CD4-positive, alpha-beta T cell treated with Interleukin-17A for 1 hour (primary cell): Measurements from ENCODE around the gene C3orf33.
A peak's percentile ranks its signal among the peaks of the same experiment; 100 is the strongest.

Experiments used
- DNase-seq: peaks from one replicate; pipeline ENCODE4 v3.0.0-alpha.2; 2020

C3orf33 gene

GRCh38 chr3:155785662-155786295, 20.3 kb downstream of the C3orf33 start:
- DNase-seq, result no peak

DNA sequence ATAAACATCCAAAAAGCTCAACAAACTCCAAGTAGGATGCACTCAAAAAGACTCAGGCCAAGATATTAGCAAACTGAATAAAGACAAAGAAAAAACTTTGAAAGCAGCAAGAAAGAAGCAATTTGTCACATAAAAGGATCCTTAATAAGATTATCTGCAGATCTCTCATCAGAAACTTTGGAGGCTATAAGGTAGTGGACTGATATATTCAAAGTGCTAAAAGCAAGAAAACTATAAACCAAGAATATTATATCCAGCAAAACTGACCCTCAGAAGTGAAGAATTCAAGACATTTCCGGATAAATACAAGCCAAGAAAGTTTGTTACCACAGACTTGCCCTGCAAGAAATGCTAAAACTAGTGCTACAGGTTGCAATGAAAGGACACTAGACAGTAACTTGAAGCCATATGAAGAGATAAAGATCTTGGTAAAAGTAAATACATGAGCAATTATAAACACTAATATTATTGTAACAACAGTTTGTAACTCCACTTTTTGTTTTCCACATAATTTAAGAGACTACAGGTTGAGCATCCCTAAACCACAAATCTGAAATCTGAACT, 23.6 kb downstream of the C3orf33 start:
- no peak for DNase-seq

GRCh38 chr3:155780291-155780690, 25.8 kb downstream of the C3orf33 start:
- DNase-seq, result no peak

GRCh38 chr3:155778462-155778861, 27.6 kb downstream of the C3orf33 start:
- DNase-seq, result no peak

DNA sequence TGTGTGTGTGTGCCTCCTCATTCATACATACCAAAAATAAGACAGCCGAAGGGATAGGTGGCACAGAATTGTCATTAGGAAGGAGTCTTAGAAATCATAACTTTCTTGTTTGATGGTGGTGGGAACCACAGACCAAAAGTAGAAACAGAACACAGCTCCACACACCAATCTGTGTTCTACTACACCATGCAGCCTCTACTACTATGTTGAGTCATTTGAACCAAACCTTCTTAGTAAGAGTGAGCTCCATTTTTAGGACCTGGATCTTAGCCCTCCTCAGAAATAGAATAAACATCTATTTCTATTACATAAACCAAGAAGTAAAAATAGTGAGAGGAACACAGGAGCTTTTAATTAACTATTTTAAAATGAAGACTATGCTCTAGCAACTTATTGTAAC, 33.3 kb downstream of the C3orf33 start:
- DNase-seq, result no peak

DNA sequence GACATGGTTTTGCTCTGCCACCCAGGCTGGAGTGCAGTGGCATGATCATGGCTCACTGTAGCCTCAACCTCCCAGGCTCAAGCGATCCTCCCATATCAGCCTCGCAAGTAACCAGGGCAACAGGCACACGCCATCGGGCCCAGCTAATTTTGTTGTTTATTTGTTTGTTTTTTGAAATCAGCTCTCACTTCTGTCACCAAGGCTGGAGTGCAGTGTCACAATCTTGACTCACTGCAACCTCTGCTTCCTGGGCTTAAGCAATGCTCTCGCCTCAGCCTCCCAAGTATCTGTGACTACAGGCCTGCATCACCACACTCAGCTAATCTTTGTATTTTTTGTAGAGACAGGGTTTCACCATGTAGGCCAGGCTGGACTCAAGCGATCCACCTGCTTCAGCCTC, 35.0 kb downstream of the C3orf33 start:
- DNase-seq, result no peak

GRCh38 chr3:155766206-155766605, 39.9 kb downstream of the C3orf33 start:
- no peak for DNase-seq

DNA sequence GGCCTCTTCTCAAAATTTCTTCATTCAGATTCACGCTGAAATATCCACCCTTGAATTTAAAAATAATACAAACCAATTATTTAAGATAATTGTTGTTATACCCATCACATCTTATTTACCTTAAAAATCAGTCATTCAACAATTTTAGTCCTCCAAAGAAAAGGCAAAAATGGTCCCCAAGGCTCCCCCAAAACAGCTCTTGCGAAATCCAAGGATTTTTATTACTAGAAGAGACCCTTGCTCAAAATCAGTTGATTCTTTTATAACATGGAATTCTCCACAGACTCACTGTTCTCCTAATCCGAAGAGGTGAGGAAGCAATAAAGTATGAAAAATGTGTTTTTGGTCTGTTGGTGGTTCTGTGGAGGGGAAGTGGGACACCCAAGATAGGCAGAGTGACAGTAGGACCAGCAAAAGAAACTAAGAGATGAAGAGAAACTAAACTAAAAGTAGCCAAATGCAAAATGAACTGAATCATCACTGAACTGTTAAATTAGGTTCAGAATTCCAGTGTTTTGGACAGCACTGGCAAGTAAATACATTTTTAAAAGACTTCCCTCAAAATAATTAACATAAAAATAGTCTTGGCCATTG, 42.1 kb downstream of the C3orf33 start:
- DNase-seq, result no peak

- DNase-seq, result no peak
Measured at GRCh38 chr3:155760653-155761052, 45.4 kb downstream of the C3orf33 start.

DNA sequence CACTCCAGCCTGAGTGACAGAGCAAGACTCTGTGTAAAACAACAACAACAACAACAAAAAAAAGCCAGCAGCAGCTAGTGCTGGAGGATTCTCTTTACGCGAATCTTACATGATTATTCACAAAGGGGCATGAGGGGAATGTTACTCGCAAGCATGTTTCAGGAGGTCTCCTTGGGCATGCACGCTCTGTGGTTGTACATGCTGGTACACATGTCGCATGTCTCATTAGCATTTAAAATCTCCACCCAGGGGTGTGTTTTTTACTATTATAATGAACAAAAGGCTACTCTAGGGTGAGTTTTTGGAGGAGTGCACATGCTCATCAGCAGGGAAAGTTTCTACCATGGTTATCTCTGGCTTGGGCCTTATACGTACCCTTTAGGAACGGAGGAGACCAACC, 48.5 kb downstream of the C3orf33 start:
- no peak for DNase-seq

- peak; percentile 47 for DNase-seq
Measured at GRCh38 chr3:155753038-155753639, 52.9 kb downstream of the C3orf33 start.

DNA sequence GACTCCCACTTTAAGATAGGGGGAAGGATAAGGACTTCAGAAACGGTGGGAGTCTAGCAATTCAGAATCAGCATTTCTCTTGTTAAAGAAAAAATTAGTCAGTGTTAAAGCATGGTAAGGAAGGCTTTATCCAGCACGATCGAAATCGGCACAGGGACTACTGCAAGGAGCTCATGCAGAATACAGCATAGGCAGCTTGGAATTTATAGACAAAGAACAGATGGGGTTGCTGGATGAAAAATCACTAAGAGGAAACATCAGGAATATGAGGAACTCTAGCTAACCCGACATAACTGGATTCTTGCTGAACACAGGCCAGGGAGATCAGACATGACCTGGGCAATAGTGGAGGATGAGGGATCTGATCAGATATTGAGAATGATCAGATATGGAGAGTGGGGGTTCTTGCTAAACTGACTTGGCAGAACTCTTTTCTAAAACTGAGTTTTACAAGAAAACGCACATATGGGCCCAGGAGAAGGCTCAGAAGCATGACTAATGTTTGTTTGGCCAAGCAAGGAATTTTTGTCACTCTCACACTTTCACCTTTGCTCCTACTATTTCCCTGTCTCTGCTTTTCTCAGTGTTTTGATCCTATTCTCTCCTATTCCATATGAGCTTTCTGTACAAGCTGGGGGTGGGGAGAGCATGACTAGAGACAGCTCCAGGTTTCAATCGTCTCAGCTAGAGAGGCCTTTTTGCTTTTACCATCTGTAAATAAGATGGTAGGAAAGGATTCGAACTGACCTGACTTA, 57.3 kb downstream of the C3orf33 start:
- DNase-seq, result no peak

DNA sequence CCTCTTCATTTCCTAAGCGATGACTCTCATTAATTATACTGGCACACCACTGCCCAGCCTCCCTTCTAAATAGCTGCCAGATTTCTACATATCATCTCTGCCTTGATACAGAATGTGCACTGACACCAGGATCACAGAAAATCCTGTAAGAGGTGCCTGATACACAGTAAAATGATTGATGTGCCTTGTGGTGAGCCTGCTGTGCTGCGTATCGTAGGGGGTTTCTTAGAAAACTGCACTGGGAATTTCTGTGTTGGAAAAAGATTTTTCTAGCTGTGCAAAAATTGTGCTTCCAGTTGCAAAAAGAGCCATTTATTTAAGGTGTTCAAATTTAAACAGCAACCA, 58.2 kb downstream of the C3orf33 start:
- DNase-seq, result no peak

DNA sequence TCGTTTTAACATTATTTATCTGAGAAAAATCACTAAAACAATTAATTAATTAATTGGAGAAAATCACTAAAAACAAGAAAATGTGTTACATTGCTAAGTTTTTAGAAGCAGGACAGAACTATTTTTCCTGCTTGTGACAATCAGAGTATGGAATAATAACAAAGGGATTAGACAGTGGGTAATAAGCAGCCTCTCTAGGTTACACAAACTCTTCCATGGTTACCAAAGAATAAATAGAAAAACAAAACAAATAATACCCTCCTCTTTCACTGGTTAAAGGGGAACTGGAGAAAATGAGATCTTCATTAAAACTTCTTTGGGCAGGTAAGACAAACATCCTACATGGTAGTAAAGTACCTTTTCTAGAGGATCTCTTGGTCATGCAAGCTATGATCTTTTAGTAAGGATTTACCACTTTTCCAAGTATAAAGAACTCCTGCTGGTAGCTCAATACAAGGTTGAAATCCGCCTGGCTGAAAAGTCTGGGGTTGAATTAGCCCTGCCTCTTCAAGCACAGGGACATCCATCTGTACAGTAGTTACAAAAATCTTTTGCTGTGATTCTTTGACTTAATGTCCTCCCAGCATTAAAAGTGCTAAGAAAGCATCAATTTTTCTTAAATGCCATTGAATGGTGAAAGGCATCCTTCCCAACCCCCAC, 58.7 kb downstream of the C3orf33 start:
- no peak for DNase-seq

GRCh38 chr3:155746703-155747102, 59.4 kb downstream of the C3orf33 start:
- no peak for DNase-seq

- no peak for DNase-seq
Measured at GRCh38 chr3:155745795-155746550, 60.1 kb downstream of the C3orf33 start.

GRCh38 chr3:155744626-155745324, 61.3 kb downstream of the C3orf33 start, which contains the start of gene PLCH1:
Gene PLCH1, minus strand, starts transcription at chr3:155745071. Its CDS starts 40,847 bp downstream, at chr3:155704224.
- peak; percentile 50 for DNase-seq

GRCh38 chr3:155744010-155744625, 62.0 kb downstream of the C3orf33 start:
- DNase-seq, result peak; percentile 34

- peak; percentile 1 for DNase-seq
Measured at GRCh38 chr3:155743606-155744005, 62.5 kb downstream of the C3orf33 start.

GRCh38 chr3:155742349-155742965, 63.6 kb downstream of the C3orf33 start:
- no peak for DNase-seq

GRCh38 chr3:155741603-155742002, 64.5 kb downstream of the C3orf33 start:
- DNase-seq, result no peak
